Measurements from ENCODE around the gene VRTN. TPM values are rescaled to one million over a fixed set of nuclear protein-coding genes. Genes with fewer than 3 reads are reported as not detected.
A peak's percentile ranks its signal among the peaks of the same experiment; 100 is the strongest.

The VRTN gene
- total RNA-seq, 1 donor from 2014 or later: not detected

DNA sequence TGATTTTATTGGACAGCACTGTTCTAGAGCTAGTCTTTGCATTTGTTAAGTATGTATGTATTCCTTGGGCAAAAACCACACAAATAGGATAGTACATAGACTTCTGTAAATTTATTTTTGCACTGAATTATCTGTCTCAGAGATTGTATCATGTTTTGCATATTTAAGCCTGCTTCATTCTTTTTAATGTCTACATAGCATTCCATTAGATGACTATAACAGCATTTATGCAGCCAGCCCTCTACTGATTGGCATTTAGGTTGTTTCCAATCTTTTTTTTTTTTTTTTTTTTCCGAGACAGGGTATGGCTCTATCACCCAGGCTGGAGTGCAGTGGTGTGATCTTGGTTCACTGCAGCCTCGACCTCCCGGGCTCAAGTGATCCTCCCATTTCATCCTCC lies 43.2 kb downstream of the VRTN start:
- H3K4me3 ChIP-seq: no peak overlapping the region
- H3K4me1 ChIP-seq: no peaks in the 10 kb centered on the region
- intact Hi-C loops (cut with DNase I): no loop called here
- no peak for DNase-seq (ENCODE audit: low spot score in 2 of 2)
- H3K27me3 ChIP-seq: no peaks in the 10 kb centered on the region
- H3K36me3 ChIP-seq: no peaks in the 10 kb centered on the region
- TF ChIP-seq, protein P1, sequence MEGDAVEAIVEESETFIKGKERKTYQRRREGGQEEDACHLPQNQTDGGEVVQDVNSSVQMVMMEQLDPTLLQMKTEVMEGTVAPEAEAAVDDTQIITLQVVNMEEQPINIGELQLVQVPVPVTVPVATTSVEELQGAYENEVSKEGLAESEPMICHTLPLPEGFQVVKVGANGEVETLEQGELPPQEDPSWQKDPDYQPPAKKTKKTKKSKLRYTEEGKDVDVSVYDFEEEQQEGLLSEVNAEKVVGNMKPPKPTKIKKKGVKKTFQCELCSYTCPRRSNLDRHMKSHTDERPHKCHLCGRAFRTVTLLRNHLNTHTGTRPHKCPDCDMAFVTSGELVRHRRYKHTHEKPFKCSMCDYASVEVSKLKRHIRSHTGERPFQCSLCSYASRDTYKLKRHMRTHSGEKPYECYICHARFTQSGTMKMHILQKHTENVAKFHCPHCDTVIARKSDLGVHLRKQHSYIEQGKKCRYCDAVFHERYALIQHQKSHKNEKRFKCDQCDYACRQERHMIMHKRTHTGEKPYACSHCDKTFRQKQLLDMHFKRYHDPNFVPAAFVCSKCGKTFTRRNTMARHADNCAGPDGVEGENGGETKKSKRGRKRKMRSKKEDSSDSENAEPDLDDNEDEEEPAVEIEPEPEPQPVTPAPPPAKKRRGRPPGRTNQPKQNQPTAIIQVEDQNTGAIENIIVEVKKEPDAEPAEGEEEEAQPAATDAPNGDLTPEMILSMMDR (IDR thresholded peaks at IDR 0.05): no peak
- H3K9me3 ChIP-seq: no peaks in the 10 kb centered on the region
- H3K27ac ChIP-seq: no peak overlapping the region

DNA sequence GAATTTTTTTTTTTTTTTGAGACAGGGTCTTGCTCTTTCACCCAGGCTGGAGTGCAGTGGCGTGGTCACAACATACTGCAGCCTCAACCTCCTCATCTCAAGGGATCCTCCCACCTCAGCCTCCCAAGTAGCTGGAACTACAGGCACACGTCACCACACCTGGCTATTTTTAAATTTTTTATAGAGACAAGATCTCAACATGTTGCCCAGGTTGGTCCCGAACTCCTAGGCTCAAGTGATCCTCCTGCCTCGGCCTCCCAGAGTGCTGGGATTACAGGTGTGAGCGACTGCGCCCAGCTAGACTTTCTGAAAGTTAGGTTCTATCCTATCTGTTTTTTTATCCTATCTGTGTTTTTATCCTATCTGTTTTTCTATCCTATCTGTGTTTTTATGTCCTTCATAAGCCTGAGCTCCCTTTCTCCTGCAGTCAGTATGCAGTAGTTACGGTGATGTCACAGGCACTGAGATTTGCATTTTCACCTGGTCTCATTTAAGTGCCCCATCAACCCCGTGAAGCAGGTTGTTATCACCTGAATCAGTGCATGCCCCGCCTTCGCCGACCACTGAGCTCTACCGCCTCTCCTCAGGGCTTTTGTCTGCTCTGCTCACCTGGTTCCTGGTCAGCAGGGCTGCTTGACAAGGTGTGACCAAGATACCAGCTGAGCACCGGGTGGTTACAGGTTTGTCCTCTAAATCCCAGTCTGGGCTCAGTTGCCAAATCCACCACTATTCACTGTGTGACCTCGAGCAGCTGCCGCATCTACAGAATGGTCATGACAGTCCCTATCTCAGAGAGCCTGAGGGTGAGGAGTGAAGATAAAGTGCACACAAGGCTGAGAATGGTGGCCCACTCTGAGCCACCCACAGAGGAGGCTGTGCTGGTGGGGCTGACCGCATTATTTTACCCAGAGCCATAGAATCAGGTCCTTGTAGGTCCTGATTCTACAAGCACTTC lies 44.6 kb downstream of the VRTN start:
- no peak overlapping the region for H3K4me3 ChIP-seq
- no peaks in the 10 kb centered on the region for H3K9me3 ChIP-seq
- no peaks in the 10 kb centered on the region for H3K4me1 ChIP-seq
- no peaks in the 10 kb centered on the region for H3K27me3 ChIP-seq
- H3K36me3 ChIP-seq: no peaks in the 10 kb centered on the region
- intact Hi-C loops (cut with DNase I): no loop called here
- no peak overlapping the region for H3K27ac ChIP-seq
- no peak for DNase-seq (ENCODE audit: low spot score in 2 of 2)
- TF ChIP-seq, protein P1 (IDR thresholded peaks at IDR 0.05): no peak

DNA sequence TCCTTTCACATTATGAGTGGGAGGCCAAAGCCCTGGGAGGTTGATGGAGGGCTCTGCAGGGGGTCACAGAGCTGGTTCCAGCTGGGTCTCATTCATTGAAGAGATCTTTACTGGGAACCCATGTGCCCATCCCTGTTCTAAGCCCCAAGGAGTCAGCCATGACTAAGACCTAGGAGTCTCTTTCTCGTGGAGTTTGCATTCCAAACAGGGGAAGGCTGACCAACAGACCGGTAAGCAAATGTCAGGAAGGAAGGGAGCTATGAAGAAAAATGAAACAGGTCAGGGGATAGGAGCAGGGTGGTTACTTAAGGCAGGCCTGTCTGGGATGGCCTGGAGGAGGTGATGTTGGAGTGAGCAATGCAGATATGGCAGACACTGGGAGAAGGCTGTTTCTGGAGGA lies 46.3 kb downstream of the VRTN start:
- DNase-seq (ENCODE audit: low spot score in 2 of 2): no peak
- Histone ChIP-seq H3K27me3 (no peaks in the 10 kb centered on the region), H3K4me3 (no peak overlapping the region), H3K36me3 (no peaks in the 10 kb centered on the region), H3K4me1 (no peaks in the 10 kb centered on the region), H3K9me3 (no peaks in the 10 kb centered on the region), H3K27ac (no peak overlapping the region)
- TF ChIP-seq, protein P1 (IDR thresholded peaks at IDR 0.05): no peak
- intact Hi-C loops (cut with DNase I): no loop called here

DNA sequence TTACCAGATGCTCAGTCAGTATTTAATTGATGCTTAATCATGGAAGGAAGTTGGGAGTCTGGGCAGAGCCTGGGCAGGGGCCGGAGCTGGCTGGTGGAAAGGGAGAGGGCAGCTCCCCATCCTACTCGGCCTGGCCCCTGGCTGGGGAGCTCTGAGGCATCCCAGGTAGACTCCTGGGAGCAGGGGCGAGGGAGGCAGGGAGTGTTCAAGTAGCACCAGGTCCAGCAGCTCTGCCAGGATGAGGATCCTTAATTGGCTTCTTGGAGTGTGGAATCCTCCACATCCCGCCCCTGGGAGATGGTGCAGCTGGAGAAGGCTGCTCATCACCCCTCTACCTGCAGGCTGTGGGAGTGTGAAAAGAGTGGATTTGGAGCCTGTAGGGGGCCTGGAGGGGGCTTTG lies 46.8 kb downstream of the VRTN start:
- TF ChIP-seq, protein P1 (IDR thresholded peaks at IDR 0.05): no peak
- no peaks in the 10 kb centered on the region for H3K4me1 ChIP-seq
- H3K27ac ChIP-seq: no peak overlapping the region
- no peaks in the 10 kb centered on the region for H3K9me3 ChIP-seq
- no peaks in the 10 kb centered on the region for H3K27me3 ChIP-seq
- DNase-seq (ENCODE audit: low spot score in 2 of 2): no peak
- H3K36me3 ChIP-seq: no peaks in the 10 kb centered on the region
- no peak overlapping the region for H3K4me3 ChIP-seq
- intact Hi-C loops (cut with DNase I): no loop called here

DNA sequence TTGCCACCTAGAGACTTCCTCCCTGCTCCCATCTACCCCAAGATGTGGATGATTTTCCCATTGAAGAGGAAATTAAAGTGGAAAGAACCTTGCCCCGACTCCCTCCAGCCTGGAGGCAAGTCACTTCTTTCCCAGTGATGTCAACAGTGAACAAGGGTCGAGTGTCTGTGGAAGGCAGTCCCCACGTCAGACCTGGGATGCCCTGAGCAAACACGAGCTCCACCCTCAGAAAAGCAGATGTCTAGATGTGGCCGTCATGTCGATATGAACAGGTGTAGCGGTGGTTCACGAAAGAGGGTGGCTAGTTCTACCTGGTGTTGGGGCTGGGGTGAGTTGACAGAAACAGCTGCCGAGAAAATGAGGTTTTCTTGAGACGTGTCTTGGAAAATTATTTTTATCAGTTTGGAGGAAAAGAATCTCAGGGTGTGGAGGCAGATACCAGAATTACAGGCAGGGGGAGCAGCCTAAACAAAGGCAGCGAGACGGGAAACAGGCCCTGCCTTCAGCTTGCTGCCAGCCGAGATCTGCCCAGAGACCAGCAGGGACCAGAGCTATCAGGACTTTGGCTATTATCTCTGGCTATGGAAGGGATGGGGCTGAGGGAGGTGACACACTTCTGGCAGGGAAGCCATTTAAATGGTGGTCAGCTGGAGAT lies 51.9 kb downstream of the VRTN start:
- no peak overlapping the region for H3K27ac ChIP-seq
- H3K27me3 ChIP-seq: no peaks in the 10 kb centered on the region
- peaks cover 0 to 5% of the 10 kb centered on the region in 2 donors for H3K4me1 ChIP-seq
- H3K36me3 ChIP-seq: no peaks in the 10 kb centered on the region
- DNase-seq (ENCODE audit: low spot score in 2 of 2): peak in 1 of 2 donors; percentile 33
- intact Hi-C loops (cut with DNase I): no loop called here
- no peaks in the 10 kb centered on the region for H3K9me3 ChIP-seq
- H3K4me3 ChIP-seq: no peak overlapping the region
- TF ChIP-seq, protein P1 (IDR thresholded peaks at IDR 0.05): no peak

All from ascending aorta (tissue), 2 donors.